SK-N-SH (cell line): ENCODE measurements around the gene GRM7. TPM values are rescaled to one million over a fixed set of nuclear protein-coding genes. Genes with fewer than 3 reads are reported as not detected.

Experiments
- CTCF ChIA-PET: fragments of 300-600, 350-600 bp; formaldehyde crosslinking; extraction: SDS; loops from one replicate; lab custom pipeline; 2021; lab: Yijun Ruan, JAX
- POLR2A ChIA-PET: fragments of 350-600 bp; sonication (Branson Sonifier 250); formaldehyde crosslinking; extraction: SDS; loops from one replicate; lab custom pipeline; 2020; ENCODE audit warnings: antibody characterized with exemption, inconsistent platforms; lab: Yijun Ruan, JAX
- DNase-seq: peaks from one replicate; pipeline ENCODE4 v3.0.0; 2012
- H2AFZ ChIP-seq: fragments of 200-600 bp; sonication (generic); 2 replicates; pipeline ENCODE4 v1.8.1; 2016; ENCODE audit warnings: antibody characterized with exemption, mild to moderate bottlenecking, low read depth
- H3F3A ChIP-seq: fragments of 200-600 bp; sonication (generic); replicated peaks from 2 replicates; pipeline ENCODE3; 2016; ENCODE audit warnings: antibody characterized with exemption, mild to moderate bottlenecking; ENCODE audit not compliant: insufficient read depth
- H3K27ac ChIP-seq, 2 experiments: fragments of 200-500 bp in 1 of 2; fragments of 200-600 bp in 1 of 2; sonication (Bioruptor generic) in 1 of 2; sonication (generic), shearing (Covaris generic) in 1 of 2; 2 replicates each; pipeline versions ENCODE4 v1.5.1 to v1.6.1; 2014 to 2016; ENCODE audit warnings: low read depth in 2 of 2, inconsistent platforms in 1 of 2, low read length in 1 of 2, mild to moderate bottlenecking in 1 of 2, mixed read lengths in 1 of 2
- H3K27me3 ChIP-seq: fragments of 200-600 bp; sonication (generic), shearing (Covaris generic); 2 replicates; pipeline ENCODE4 v1.6.1; 2016; ENCODE audit warnings: mixed run types; ENCODE audit not compliant: insufficient read depth
- H3K36me3 ChIP-seq, 2 experiments: fragments of 200-500 bp in 1 of 2; fragments of 200-600 bp in 1 of 2; sonication (Bioruptor generic) in 1 of 2; sonication (generic) in 1 of 2; replicated peaks in 1 of 2; 2 replicates each; pipeline versions ENCODE3 to v1.5.1; 2014 to 2016; ENCODE audit warnings: low read length in 1 of 2, mild to moderate bottlenecking in 1 of 2; ENCODE audit not compliant: insufficient read depth in 2 of 2, control insufficient read depth in 1 of 2
- H3K4me1 ChIP-seq, 2 experiments: fragments of 200-500 bp in 1 of 2; fragments of 200-600 bp in 1 of 2; sonication (Bioruptor generic) in 1 of 2; sonication (generic), shearing (Covaris generic) in 1 of 2; 2 replicates each; pipeline versions ENCODE4 v1.5.1 to v1.6.1; 2014 to 2016; ENCODE audit warnings: low read depth in 1 of 2, low read length in 1 of 2, mixed run types in 1 of 2; ENCODE audit not compliant: insufficient read depth in 2 of 2, control insufficient read depth in 1 of 2
- H3K4me2 ChIP-seq: fragments of 200-600 bp; sonication (generic), shearing (Covaris generic); 2 replicates; pipeline ENCODE4 v1.6.1; 2017; ENCODE audit warnings: mixed run types
- H3K4me3 ChIP-seq, 2 experiments: fragments of 200-500 bp in 1 of 2; fragments of 200-600 bp in 1 of 2; sonication (Bioruptor generic) in 1 of 2; sonication (generic), shearing (Covaris generic) in 1 of 2; 2 replicates each; pipeline versions ENCODE4 v1.5.1 to v1.8.1; 2014 to 2016; ENCODE audit warnings: low read depth in 2 of 2, inconsistent platforms in 1 of 2, low read length in 1 of 2, mild to moderate bottlenecking in 1 of 2, mixed read lengths in 1 of 2, moderate library complexity in 1 of 2
- H3K79me2 ChIP-seq: fragments of 200-600 bp; sonication (generic); 2 replicates; pipeline ENCODE4 v1.8.1; 2017; ENCODE audit warnings: mild to moderate bottlenecking; ENCODE audit not compliant: insufficient read depth
- H3K9ac ChIP-seq: fragments of 200-600 bp; sonication (generic); 2 replicates; pipeline ENCODE4 v1.6.1; 2017; ENCODE audit warnings: mixed run types
- H3K9me2 ChIP-seq: fragments of 200-600 bp; sonication (generic); 2 replicates; pipeline ENCODE4 v1.6.1; 2017; ENCODE audit warnings: mixed run types
- H3K9me3 ChIP-seq: fragments of 200-600 bp; sonication (generic); 2 replicates; pipeline ENCODE4 v1.6.1; 2017; ENCODE audit warnings: mixed run types, mild to moderate bottlenecking, moderate library complexity
- H4K20me1 ChIP-seq: fragments of 200-600 bp; sonication (generic); 2 replicates; pipeline ENCODE4 v1.6.1; 2017; ENCODE audit warnings: mild to moderate bottlenecking, mixed run types; ENCODE audit not compliant: insufficient read depth
- ELF1 ChIP-seq: IDR thresholded peaks from 2 replicates; pipeline ENCODE4 v1.4.0; 2012
- EZH2phosphoT487 ChIP-seq: fragments of 200-600 bp; sonication (generic); IDR thresholded peaks from 2 replicates; pipeline ENCODE4 v1.6.1; 2017; ENCODE audit warnings: low read depth, mixed run types, mild to moderate bottlenecking, antibody characterized with exemption, moderate library complexity, borderline replicate concordance
- GABPA ChIP-seq: IDR thresholded peaks from 2 replicates; pipeline ENCODE4 v1.4.0; 2012; ENCODE audit warnings: low read depth, mild to moderate bottlenecking
- IRF3 ChIP-seq: fragments of 150-350 bp; IDR thresholded peaks from 2 replicates; pipeline ENCODE4 v1.6.1; 2016; ENCODE audit warnings: mild to moderate bottlenecking, low read depth, low read length
- NRF1 ChIP-seq: IDR thresholded peaks from 2 replicates; pipeline ENCODE4 v1.6.1; 2012; ENCODE audit warnings: low read depth, mild to moderate bottlenecking, low read length
- POLR2AphosphoS5 ChIP-seq: IDR thresholded peaks from 2 replicates; pipeline ENCODE4 v1.6.1; 2012; ENCODE audit warnings: low read depth, low read length
- REST ChIP-seq: IDR thresholded peaks from 2 replicates; pipeline ENCODE4 v1.6.1; 2012; ENCODE audit warnings: mild to moderate bottlenecking, low read depth, low read length, moderate library complexity
- RXRA ChIP-seq: IDR thresholded peaks from 2 replicates; pipeline ENCODE4 v1.4.0; 2012; ENCODE audit warnings: low read depth, mild to moderate bottlenecking, borderline replicate concordance
- SIN3A ChIP-seq: IDR thresholded peaks from 2 replicates; pipeline ENCODE4 v1.6.1; 2012; ENCODE audit warnings: low read depth, mild to moderate bottlenecking, low read length, moderate library complexity, borderline replicate concordance
- TCF12 ChIP-seq: IDR thresholded peaks from 2 replicates; pipeline ENCODE4 v1.4.0; 2012
- USF2 ChIP-seq: fragments of 150-350 bp; IDR thresholded peaks from 2 replicates; pipeline ENCODE4 v1.6.1; 2017; ENCODE audit warnings: antibody characterized with exemption, low read length, low read depth, borderline replicate concordance
- WGBS: methylation state at CpG from one replicate; pipeline ENCODE4 v1.1.6; 2017; ENCODE audit warnings: low lambda C conversion rate; 5-methylcytosine and 5-hydroxymethylcytosine counted together
- polyA plus RNA-seq, 3 experiments: library from polyadenylated mRNA; depleted of rRNA; stranded (reverse); fragments of >200 nt; gene quantifications; 2 replicates each; pipeline ENCODE4 v1.2.3, GENCODE V29; 2012

The GRM7 gene
- polyA plus RNA-seq, 1 of the 3 experiments (the other 2 are of a cell fraction) = 0.03 TPM

GRCh38 chr3:7697548-7697947 is 836.6 kb downstream of the GRM7 start:
- no peaks in the 10 kb centered on the region for H3K9me3 ChIP-seq
- H3K27me3 ChIP-seq = no peaks in the 10 kb centered on the region
- no peaks in the 10 kb centered on the region for H4K20me1 ChIP-seq
- H3K27ac ChIP-seq = no peak overlapping the region
- no peaks in the 10 kb centered on the region for H3F3A ChIP-seq
- H3K36me3 ChIP-seq = no peaks in the 10 kb centered on the region
- 14% methylated on average over 4 of the region's 4 CpGs for WGBS
- H3K4me3 ChIP-seq = no peak overlapping the region
- H3K4me1 ChIP-seq = peaks cover 0 to 2% of the 10 kb centered on the region in 2 experiments; a peak in 1 of 4 replicates
- no peak for TF ChIP-seq GABPA
- TF ChIP-seq TCF12 = no peak
- no peak for TF ChIP-seq RXRA
- TF ChIP-seq SIN3A = no peak
- TF ChIP-seq, all 33 proteins: peak for 0
- Histone ChIP-seq H3K9me2 (no peaks in the 10 kb centered on the region), H2AFZ (no peak overlapping the region), H3K79me2 (no peaks in the 10 kb centered on the region), H3K4me2 (no peak overlapping the region), H3K9ac (no peak overlapping the region)
- POLR2A ChIA-PET = no interaction called here
- no peak for DNase-seq
- CTCF ChIA-PET = no interaction called here

GRCh38 chr3:7700539-7700938 is 839.6 kb downstream of the GRM7 start:
- TF ChIP-seq NRF1 (no peak), ELF1 (no peak), REST (no peak), RXRA (no peak), USF2 (no peak), POLR2AphosphoS5 (no peak), EZH2phosphoT487 (no peak), IRF3 (no peak)
- Histone ChIP-seq H3K4me3 (no peak overlapping the region), H3K79me2 (no peaks in the 10 kb centered on the region), H3K9ac (no peak overlapping the region), H3K4me1 (peaks cover 0 to 2% of the 10 kb centered on the region in 2 experiments; a peak in 1 of 4 replicates), H3K36me3 (no peaks in the 10 kb centered on the region), H3K9me2 (no peaks in the 10 kb centered on the region), H3F3A (no peaks in the 10 kb centered on the region), H3K9me3 (no peaks in the 10 kb centered on the region), H4K20me1 (no peaks in the 10 kb centered on the region), H3K27ac (no peak overlapping the region), H2AFZ (no peak overlapping the region), H3K27me3 (no peaks in the 10 kb centered on the region), H3K4me2 (no peak overlapping the region)
- DNase-seq = no peak
- 54% methylated on average over 2 of the region's 2 CpGs for WGBS
- ChIA-PET CTCF (no interaction called here), POLR2A (no interaction called here)
